C4-2B (cell line): Measurements from ENCODE around the gene SPECC1.
"Not testable (repeated sequence)": the region's sequence is repeated elsewhere in the genome, so short reads cannot be mapped to it uniquely, and the experiment has no call there.

Source experiments
- ZFX ChIP-seq: fragments of 450-650 bp; IDR thresholded peaks from 2 replicates; pipeline ENCODE4 v1.6.1; 2017
- TF ChIP-seq, protein P1 (sequence below): fragments of 450-650 bp; conservative IDR thresholded peaks from 2 replicates; pipeline ENCODE4 v1.5.1; 2017; ENCODE audit warnings: mild to moderate bottlenecking

GRCh38 chr17:20263115-20263433 is 253.9 kb downstream of the SPECC1 start:
- TF ChIP-seq, protein P1, sequence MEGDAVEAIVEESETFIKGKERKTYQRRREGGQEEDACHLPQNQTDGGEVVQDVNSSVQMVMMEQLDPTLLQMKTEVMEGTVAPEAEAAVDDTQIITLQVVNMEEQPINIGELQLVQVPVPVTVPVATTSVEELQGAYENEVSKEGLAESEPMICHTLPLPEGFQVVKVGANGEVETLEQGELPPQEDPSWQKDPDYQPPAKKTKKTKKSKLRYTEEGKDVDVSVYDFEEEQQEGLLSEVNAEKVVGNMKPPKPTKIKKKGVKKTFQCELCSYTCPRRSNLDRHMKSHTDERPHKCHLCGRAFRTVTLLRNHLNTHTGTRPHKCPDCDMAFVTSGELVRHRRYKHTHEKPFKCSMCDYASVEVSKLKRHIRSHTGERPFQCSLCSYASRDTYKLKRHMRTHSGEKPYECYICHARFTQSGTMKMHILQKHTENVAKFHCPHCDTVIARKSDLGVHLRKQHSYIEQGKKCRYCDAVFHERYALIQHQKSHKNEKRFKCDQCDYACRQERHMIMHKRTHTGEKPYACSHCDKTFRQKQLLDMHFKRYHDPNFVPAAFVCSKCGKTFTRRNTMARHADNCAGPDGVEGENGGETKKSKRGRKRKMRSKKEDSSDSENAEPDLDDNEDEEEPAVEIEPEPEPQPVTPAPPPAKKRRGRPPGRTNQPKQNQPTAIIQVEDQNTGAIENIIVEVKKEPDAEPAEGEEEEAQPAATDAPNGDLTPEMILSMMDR = not testable (repeated sequence)
- TF ChIP-seq ZFX = not testable (repeated sequence)
